Trophoblast cell (in vitro differentiated cells and primary cell): ENCODE data around the gene ZSWIM9.

ENCODE experiments used
- DNase-seq, 2 donors: peaks; one replicate each; pipeline ENCODE4 v3.0.0-alpha.2; 2016
- H2AFZ ChIP-seq: 2 replicates; pipeline ENCODE4 v1.6.1; 2013; ENCODE audit warnings: low read length, moderate library complexity, mild to moderate bottlenecking; ENCODE audit not compliant: insufficient read depth, poor library complexity
- H2AK5ac ChIP-seq: 2 replicates; pipeline ENCODE4 v1.6.1; 2013; ENCODE audit warnings: mild to moderate bottlenecking, low read length
- H2BK120ac ChIP-seq: 2 replicates; pipeline ENCODE4 v1.6.1; 2013; ENCODE audit warnings: low read length, mild to moderate bottlenecking, moderate library complexity; ENCODE audit not compliant: insufficient read depth, poor library complexity
- H2BK12ac ChIP-seq: 2 replicates; pipeline ENCODE4 v1.6.1; 2013; ENCODE audit warnings: mild to moderate bottlenecking, low read length, moderate library complexity
- H2BK5ac ChIP-seq: 2 replicates; pipeline ENCODE4 v1.6.1; 2013; ENCODE audit warnings: low read length, low read depth, moderate library complexity, mild to moderate bottlenecking; ENCODE audit not compliant: poor library complexity
- H3K14ac ChIP-seq: 2 replicates; pipeline ENCODE4 v1.6.1; 2013; ENCODE audit warnings: mild to moderate bottlenecking, low read length
- H3K18ac ChIP-seq: 2 replicates; pipeline ENCODE4 v1.6.1; 2013; ENCODE audit warnings: mild to moderate bottlenecking, low read length
- H3K23ac ChIP-seq: 2 replicates; pipeline ENCODE4 v1.6.1; 2013; ENCODE audit warnings: low read length
- H3K27ac ChIP-seq: 2 replicates; pipeline ENCODE4 v1.5.1; 2013; ENCODE audit warnings: low read depth, mild to moderate bottlenecking, inconsistent platforms, low read length, moderate library complexity
- H3K27me3 ChIP-seq: 2 replicates; pipeline ENCODE4 v1.6.1; 2013; ENCODE audit warnings: inconsistent platforms, mild to moderate bottlenecking, low read length, moderate library complexity; ENCODE audit not compliant: insufficient read depth
- H3K36me3 ChIP-seq, 2 experiments: 1 replicate in 1 of 2; 2 replicates in 1 of 2; pipeline ENCODE4 v1.6.1; 2013; ENCODE audit warnings: low read length in 2 of 2, mild to moderate bottlenecking in 2 of 2, moderate library complexity in 1 of 2; ENCODE audit not compliant: insufficient read depth in 2 of 2, control insufficient read depth in 1 of 2
- H3K4ac ChIP-seq: 2 replicates; pipeline ENCODE4 v1.6.1; 2013; ENCODE audit warnings: low read depth, mild to moderate bottlenecking, low read length, moderate library complexity
- H3K4me1 ChIP-seq, 2 experiments: 1 replicate in 1 of 2; 2 replicates in 1 of 2; pipeline ENCODE4 v1.6.1; 2013; ENCODE audit warnings: low read length in 2 of 2, mild to moderate bottlenecking in 2 of 2, moderate library complexity in 1 of 2; ENCODE audit not compliant: insufficient read depth in 2 of 2, control insufficient read depth in 1 of 2
- H3K4me2 ChIP-seq: 2 replicates; pipeline ENCODE4 v1.6.1; 2013; ENCODE audit warnings: inconsistent platforms, mild to moderate bottlenecking, low read length, moderate library complexity
- H3K4me3 ChIP-seq: 2 replicates; pipeline ENCODE4 v1.5.1; 2013; ENCODE audit warnings: mild to moderate bottlenecking, low read depth, low read length, inconsistent platforms
- H3K79me1 ChIP-seq: one replicate; pipeline ENCODE4 v1.6.1; 2013; ENCODE audit warnings: low read length
- H3K79me2 ChIP-seq: 2 replicates; pipeline ENCODE4 v1.6.1; 2013; ENCODE audit warnings: low read length, mild to moderate bottlenecking; ENCODE audit not compliant: control insufficient read depth, insufficient read depth, poor library complexity
- H3K9ac ChIP-seq: 2 replicates; pipeline ENCODE4 v1.6.1; 2013; ENCODE audit warnings: mild to moderate bottlenecking, low read length
- H3K9me3 ChIP-seq: 2 replicates; pipeline ENCODE4 v1.6.1; 2013; ENCODE audit warnings: low read depth, mild to moderate bottlenecking, control low read depth, inconsistent platforms, low read length; ENCODE audit not compliant: insufficient read depth
- H4K12ac ChIP-seq: 2 replicates; pipeline ENCODE4 v1.6.1; 2013; ENCODE audit warnings: low read depth, mild to moderate bottlenecking, low read length, moderate library complexity
- H4K8ac ChIP-seq: 2 replicates; pipeline ENCODE4 v1.6.1; 2013; ENCODE audit warnings: low read depth, mild to moderate bottlenecking, low read length, moderate library complexity
- H4K91ac ChIP-seq: one replicate; pipeline ENCODE4 v1.6.1; 2013; ENCODE audit warnings: low read depth, mild to moderate bottlenecking, low read length, moderate library complexity
- WGBS: extraction: QIAGEN DNeasy Blood & Tissue Kit; methylation state at CpG from one replicate; pipeline ENCODE4 v1.1.7; 2013; ENCODE audit warnings: missing lambda C conversion rate; ENCODE audit not compliant: insufficient read length, insufficient coverage; ENCODE audit errors: extremely low coverage; 5-methylcytosine and 5-hydroxymethylcytosine counted together

ZSWIM9 gene

DNA sequence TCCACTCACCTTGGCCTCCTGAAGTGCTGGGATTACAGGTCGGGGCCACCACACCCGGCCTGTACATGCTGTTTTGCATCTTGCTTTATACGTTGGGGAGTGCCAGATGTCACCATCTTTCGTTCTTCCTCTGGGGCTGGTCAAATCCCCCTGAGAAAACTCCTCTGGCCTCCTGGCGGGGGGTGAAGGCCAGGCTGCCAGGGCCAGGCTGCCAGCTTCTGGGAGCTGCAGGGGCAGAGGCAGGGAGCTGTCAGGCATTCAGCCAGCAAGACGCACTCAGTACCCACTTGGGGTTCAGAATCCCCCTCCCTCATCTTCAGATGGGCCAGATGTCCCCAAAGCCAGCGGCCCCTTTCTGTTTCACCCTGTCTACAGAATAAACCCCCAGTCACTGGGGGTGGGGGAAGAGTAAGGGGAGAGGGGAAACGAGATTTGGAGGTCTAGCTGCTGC, 16.1 kb downstream of the ZSWIM9 start:
- Histone ChIP-seq H3K4me3 (no peak overlapping the region), H3K9ac (no peak overlapping the region), H3K27ac (no peak overlapping the region), H3K79me2 (no peaks in the 10 kb centered on the region), H2BK12ac (no peak overlapping the region), H3K4me1 (no peaks in the 10 kb centered on the region), H4K12ac (no peak overlapping the region), H4K91ac (no peak overlapping the region), H3K18ac (no peak overlapping the region), H3K79me1 (no peaks in the 10 kb centered on the region), H3K23ac (no peak overlapping the region), H3K14ac (no peak overlapping the region), H4K8ac (no peak overlapping the region), H3K9me3 (peaks cover 4% of the 10 kb centered on the region), H2AK5ac (no peak overlapping the region), H2AFZ (no peak overlapping the region), H3K36me3 (peaks cover 4 to 8% of the 10 kb centered on the region in 2 experiments), H3K4ac (no peak overlapping the region), H3K4me2 (no peak overlapping the region), H2BK5ac (no peak overlapping the region), H3K27me3 (no peaks in the 10 kb centered on the region), H2BK120ac (no peak overlapping the region)
- no CpG with 5 or more reads among the region's 8 CpGs for WGBS
- DNase-seq: no peak

DNA sequence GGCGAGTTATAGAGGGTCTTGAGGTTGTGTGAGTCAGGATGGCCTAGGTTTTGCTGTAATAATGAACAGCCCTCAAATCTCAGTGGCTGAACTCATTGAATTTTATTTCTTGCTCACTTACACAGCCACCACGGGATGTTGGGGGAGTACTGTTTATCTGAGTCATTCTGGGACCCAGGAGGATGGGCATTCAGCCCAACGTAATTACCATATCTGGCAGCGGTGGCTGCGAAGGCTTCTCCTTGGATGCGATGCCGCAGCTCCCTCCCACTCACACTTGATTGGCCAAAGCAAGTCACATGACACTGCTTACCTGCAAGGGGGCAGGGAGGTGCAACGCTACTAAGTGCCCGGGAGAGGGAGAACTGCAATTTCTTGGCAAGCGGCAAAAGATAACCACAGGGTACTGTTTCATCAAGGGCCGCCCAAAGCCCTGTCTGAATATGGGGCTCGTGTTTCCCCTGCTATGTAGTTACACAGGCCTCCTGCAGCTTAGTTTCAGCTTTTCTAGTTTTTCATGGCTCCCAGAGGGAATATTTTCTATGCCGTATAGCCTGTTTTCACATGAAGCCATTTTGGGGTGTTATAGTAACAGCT, 19.9 kb downstream of the ZSWIM9 start:
- no peak overlapping the region for H3K18ac ChIP-seq
- no peak overlapping the region for H3K27ac ChIP-seq
- H3K36me3 ChIP-seq: peaks cover 0 to 2% of the 10 kb centered on the region in 2 experiments
- DNase-seq: peak; percentile 27 to 76
- H3K27me3 ChIP-seq: no peaks in the 10 kb centered on the region
- no peaks in the 10 kb centered on the region for H3K4me1 ChIP-seq
- H2BK120ac ChIP-seq: no peak overlapping the region
- no peak overlapping the region for H2AFZ ChIP-seq
- no peak overlapping the region for H4K8ac ChIP-seq
- no peak overlapping the region for H2BK5ac ChIP-seq
- WGBS: no CpG with 5 or more reads among the region's 13 CpGs
- no peaks in the 10 kb centered on the region for H3K79me1 ChIP-seq
- no peaks in the 10 kb centered on the region for H3K9me3 ChIP-seq
- peak overlapping the region; percentile 11 for H3K4me2 ChIP-seq
- no peak overlapping the region for H3K14ac ChIP-seq
- no peak overlapping the region for H4K91ac ChIP-seq
- H3K4ac ChIP-seq: no peak overlapping the region
- H3K79me2 ChIP-seq: no peaks in the 10 kb centered on the region
- H3K23ac ChIP-seq: no peak overlapping the region
- no peak overlapping the region for H3K9ac ChIP-seq
- H4K12ac ChIP-seq: no peak overlapping the region
- H2BK12ac ChIP-seq: no peak overlapping the region
- no peak overlapping the region for H2AK5ac ChIP-seq
- no peak overlapping the region for H3K4me3 ChIP-seq

DNA sequence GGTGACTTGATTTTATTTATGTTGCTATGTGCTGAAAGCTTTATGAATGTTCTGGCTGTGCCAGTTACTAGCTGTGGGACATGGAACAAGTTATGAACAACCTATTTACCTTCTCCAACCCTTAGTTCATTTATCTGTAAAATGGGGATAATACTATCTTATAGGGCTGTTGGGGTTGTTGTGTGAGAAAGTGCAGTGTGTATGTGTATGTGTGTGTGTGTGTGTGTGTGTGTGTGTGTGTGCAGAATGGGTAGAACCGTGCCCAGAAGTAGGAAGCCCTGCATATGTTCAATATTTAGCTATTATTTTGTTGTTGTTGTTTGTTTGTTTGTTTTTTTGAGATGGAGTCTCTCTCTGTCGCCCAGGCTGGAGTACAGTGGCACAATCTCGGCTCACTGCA, 20.4 kb downstream of the ZSWIM9 start:
- H2BK12ac ChIP-seq: no peak overlapping the region
- H3K4me3 ChIP-seq: no peak overlapping the region
- H3K23ac ChIP-seq: no peak overlapping the region
- no peak overlapping the region for H3K4ac ChIP-seq
- H3K27ac ChIP-seq: no peak overlapping the region
- H3K9ac ChIP-seq: no peak overlapping the region
- H3K79me2 ChIP-seq: no peaks in the 10 kb centered on the region
- no peaks in the 10 kb centered on the region for H3K9me3 ChIP-seq
- H2AK5ac ChIP-seq: no peak overlapping the region
- H3K4me2 ChIP-seq: no peak overlapping the region
- no peak overlapping the region for H2AFZ ChIP-seq
- H3K14ac ChIP-seq: no peak overlapping the region
- WGBS: no CpG with 5 or more reads among the region's 3 CpGs
- H2BK5ac ChIP-seq: no peak overlapping the region
- no peaks in the 10 kb centered on the region for H3K4me1 ChIP-seq
- no peak for DNase-seq
- no peaks in the 10 kb centered on the region for H3K79me1 ChIP-seq
- H4K12ac ChIP-seq: no peak overlapping the region
- H4K8ac ChIP-seq: no peak overlapping the region
- H4K91ac ChIP-seq: no peak overlapping the region
- H2BK120ac ChIP-seq: no peak overlapping the region
- no peaks in the 10 kb centered on the region for H3K27me3 ChIP-seq
- H3K18ac ChIP-seq: no peak overlapping the region
- peaks cover 0 to 2% of the 10 kb centered on the region in 2 experiments for H3K36me3 ChIP-seq

DNA sequence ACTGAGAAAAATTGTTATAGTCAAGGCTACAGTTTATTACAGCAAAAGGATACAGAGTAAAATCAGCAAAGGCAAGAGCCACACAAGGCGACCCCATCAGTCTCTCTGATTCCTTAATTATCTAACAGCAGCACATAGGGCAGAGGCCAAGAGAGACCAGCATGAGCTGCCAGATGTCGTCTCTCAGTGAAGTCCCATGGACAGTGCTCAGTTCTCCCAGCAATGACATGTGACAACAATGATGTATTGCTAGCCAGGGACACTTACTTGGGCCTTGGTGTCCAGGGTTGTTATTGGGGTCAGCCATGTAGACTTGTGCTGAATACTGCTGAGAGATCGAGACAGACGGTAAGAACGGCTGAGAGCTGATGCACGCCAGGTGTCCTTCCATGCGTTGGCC, 22.3 kb downstream of the ZSWIM9 start:
- Histone ChIP-seq H3K18ac (no peak overlapping the region), H3K23ac (no peak overlapping the region), H2BK5ac (no peak overlapping the region), H3K14ac (no peak overlapping the region), H3K79me2 (no peaks in the 10 kb centered on the region), H4K91ac (no peak overlapping the region), H2AK5ac (no peak overlapping the region), H3K4me3 (no peak overlapping the region), H3K4ac (no peak overlapping the region), H4K8ac (no peak overlapping the region), H2AFZ (no peak overlapping the region), H3K9ac (no peak overlapping the region), H2BK120ac (no peak overlapping the region), H3K9me3 (no peaks in the 10 kb centered on the region), H3K36me3 (peaks cover 0 to 2% of the 10 kb centered on the region in 2 experiments), H4K12ac (no peak overlapping the region), H3K4me1 (no peaks in the 10 kb centered on the region), H3K27me3 (no peaks in the 10 kb centered on the region), H2BK12ac (no peak overlapping the region), H3K27ac (no peak overlapping the region), H3K4me2 (no peak overlapping the region), H3K79me1 (no peaks in the 10 kb centered on the region)
- no CpG with 5 or more reads among the region's 7 CpGs for WGBS
- no peak for DNase-seq
